Measurements from ENCODE around the gene ZNF407. TPM values are rescaled to one million over a fixed set of nuclear protein-coding genes. Genes with fewer than 3 reads are reported as not detected.
A peak's percentile ranks its signal among the peaks of the same experiment; 100 is the strongest.

ZNF407 gene
- total and polyA plus RNA-seq, 2 of the 13 experiments (the other 11 are each of a cell fraction or from before 2014, with no cell fraction given) = 2.3 to 8.7 TPM

DNA sequence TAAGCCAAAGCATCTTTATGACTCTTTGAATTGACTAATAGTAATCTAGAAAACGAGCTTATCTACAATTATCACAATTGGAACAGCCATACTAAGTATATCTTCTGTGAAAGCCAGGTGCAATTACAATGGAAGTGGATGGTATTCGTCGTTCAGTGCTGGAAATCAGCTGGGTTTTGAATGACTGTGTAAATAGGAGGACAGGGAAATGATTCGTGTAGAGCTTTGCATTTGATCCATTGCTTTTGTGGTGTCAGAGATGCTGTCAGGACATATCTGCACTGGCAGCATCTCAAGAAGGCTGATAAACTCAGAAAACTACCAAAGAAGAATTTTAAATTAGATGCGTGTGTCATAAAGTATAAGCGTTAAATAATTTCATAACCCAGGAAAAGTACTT lies 187.1 kb downstream of the ZNF407 start (continued):
- TF ChIP-seq, protein P1, sequence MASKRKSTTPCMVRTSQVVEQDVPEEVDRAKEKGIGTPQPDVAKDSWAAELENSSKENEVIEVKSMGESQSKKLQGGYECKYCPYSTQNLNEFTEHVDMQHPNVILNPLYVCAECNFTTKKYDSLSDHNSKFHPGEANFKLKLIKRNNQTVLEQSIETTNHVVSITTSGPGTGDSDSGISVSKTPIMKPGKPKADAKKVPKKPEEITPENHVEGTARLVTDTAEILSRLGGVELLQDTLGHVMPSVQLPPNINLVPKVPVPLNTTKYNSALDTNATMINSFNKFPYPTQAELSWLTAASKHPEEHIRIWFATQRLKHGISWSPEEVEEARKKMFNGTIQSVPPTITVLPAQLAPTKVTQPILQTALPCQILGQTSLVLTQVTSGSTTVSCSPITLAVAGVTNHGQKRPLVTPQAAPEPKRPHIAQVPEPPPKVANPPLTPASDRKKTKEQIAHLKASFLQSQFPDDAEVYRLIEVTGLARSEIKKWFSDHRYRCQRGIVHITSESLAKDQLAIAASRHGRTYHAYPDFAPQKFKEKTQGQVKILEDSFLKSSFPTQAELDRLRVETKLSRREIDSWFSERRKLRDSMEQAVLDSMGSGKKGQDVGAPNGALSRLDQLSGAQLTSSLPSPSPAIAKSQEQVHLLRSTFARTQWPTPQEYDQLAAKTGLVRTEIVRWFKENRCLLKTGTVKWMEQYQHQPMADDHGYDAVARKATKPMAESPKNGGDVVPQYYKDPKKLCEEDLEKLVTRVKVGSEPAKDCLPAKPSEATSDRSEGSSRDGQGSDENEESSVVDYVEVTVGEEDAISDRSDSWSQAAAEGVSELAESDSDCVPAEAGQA (IDR thresholded peaks at IDR 0.05; ENCODE audit: low read depth) = no peak
- TF ChIP-seq, protein P1 (CRISPR knock-in tag; IDR thresholded peaks at IDR 0.05; ENCODE audit: borderline replicate concordance) = no peak
- TF ChIP-seq ZNF644 (CRISPR knock-in tag; IDR thresholded peaks at IDR 0.05; ENCODE audit: low read depth) (no peak), ZNF124 (CRISPR knock-in tag; IDR thresholded peaks at IDR 0.05) (no peak), TEAD3 (CRISPR knock-in tag; optimal IDR thresholded peaks at IDR 0.05; ENCODE audit: borderline replicate concordance) (no peak), ATF1 (CRISPR knock-in tag; IDR thresholded peaks at IDR 0.05) (no peak), KAT7 (CRISPR knock-in tag; IDR thresholded peaks at IDR 0.05; ENCODE audit: borderline replicate concordance) (no peak)

DNA sequence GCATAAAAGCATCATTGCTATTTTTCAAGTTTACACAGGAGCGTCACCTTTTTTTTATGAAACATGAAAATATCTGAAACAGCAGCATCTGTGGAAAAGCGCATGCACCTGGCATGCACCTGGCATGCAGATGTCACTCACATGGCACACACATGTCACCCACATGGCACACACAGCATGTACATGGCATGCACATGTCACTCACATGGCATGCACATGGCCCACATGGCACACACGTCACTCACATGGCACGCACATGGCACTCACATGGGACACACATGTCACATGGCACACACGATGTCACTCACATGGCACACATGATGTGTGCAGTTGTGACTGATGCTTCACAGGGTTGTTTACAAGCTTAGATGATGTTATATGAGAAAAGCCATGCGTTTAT lies 188.0 kb downstream of the ZNF407 start:
- no peaks in the 10 kb centered on the region for H3K27me3 ChIP-seq (ENCODE audit: control insufficient read depth in 1 of 2, insufficient read depth in 2 of 2, low read length in 2 of 2)
- ATAC-seq = no peak
- H3K9me3 ChIP-seq (ENCODE audit: low read length) = no peaks in the 10 kb centered on the region
- no peaks in the 10 kb centered on the region for H3K4me1 ChIP-seq (ENCODE audit: insufficient read depth, low read length)
- 99% methylated on average over 3 of the region's 6 CpGs for WGBS (ENCODE audit: low lambda C conversion rate)
- intact Hi-C loops (cut with micrococcal nuclease; ENCODE audit: unreplicated experiment) (no loop called here), in situ Hi-C loops (cut with HindIII; ENCODE audit: extremely low pct_ligation_motif_present, low pct_unique_long_range_greater_than_20kb) (no loop called here)
- no peak overlapping the region for H3K27ac ChIP-seq (ENCODE audit: extremely low read length, insufficient read depth, low read length)
- H3K4me2 ChIP-seq (ENCODE audit: low read depth, low read length) = no peak overlapping the region
- BruUV-seq (replicated peaks) = no TSS peak
- H2AFZ ChIP-seq (ENCODE audit: low read length) = no peak overlapping the region
- H3K4me3 ChIP-seq (replicated peaks in 1 of 3; ENCODE audit: insufficient read depth in 1 of 3, low read depth in 2 of 3, low read length in 3 of 3) = no peak overlapping the region
- no peaks in the 10 kb centered on the region for H3K79me2 ChIP-seq (ENCODE audit: insufficient read depth, low read length)
- FAIRE-seq = no peak
- H3K36me3 ChIP-seq (replicated peaks in 1 of 2; ENCODE audit: control insufficient read depth in 1 of 2, insufficient read depth in 2 of 2, low read length in 2 of 2) = no peaks in the 10 kb centered on the region; a peak in 1 of 5 replicates
- H3K9ac ChIP-seq (ENCODE audit: insufficient read depth, low read depth, low read length) = no peak overlapping the region
- TF ChIP-seq, protein P2, sequence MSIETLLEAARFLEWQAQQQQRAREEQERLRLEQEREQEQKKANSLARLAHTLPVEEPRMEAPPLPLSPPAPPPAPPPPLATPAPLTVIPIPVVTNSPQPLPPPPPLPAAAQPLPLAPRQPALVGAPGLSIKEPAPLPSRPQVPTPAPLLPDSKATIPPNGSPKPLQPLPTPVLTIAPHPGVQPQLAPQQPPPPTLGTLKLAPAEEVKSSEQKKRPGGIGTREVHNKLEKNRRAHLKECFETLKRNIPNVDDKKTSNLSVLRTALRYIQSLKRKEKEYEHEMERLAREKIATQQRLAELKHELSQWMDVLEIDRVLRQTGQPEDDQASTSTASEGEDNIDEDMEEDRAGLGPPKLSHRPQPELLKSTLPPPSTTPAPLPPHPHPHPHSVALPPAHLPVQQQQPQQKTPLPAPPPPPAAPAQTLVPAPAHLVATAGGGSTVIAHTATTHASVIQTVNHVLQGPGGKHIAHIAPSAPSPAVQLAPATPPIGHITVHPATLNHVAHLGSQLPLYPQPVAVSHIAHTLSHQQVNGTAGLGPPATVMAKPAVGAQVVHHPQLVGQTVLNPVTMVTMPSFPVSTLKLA (IDR thresholded peaks at IDR 0.05) = peak; percentile 100
- no peak for TF ChIP-seq NR2F6 (IDR thresholded peaks at IDR 0.05)
- TF ChIP-seq NR2F6 (CRISPR knock-in tag; IDR thresholded peaks at IDR 0.05) = no peak
- no peak for TF ChIP-seq ZNF3 (CRISPR knock-in tag; IDR thresholded peaks at IDR 0.05)
- no peaks in the 10 kb centered on the region for H4K20me1 ChIP-seq (ENCODE audit: insufficient read depth, low read length)
- CTCF ChIA-PET (ENCODE audit: low intra/inter-chr PET ratio, low total read pairs) = no interaction called here
- DNase-seq (ENCODE audit: low spot score) = no peak
- POLR2A ChIA-PET = no interaction called here
